ENCODE measurements around the gene POLN.

GRCh38 chr4:2269618-2270163 lies 27.8 kb upstream of the POLN start:
- TF ChIP-seq CTCF (optimal IDR thresholded peaks at IDR 0.05 in 1 of 3, IDR thresholded peaks at IDR 0.05 in 1 of 3, conservative IDR thresholded peaks at IDR 0.05 in 1 of 3; ENCODE audit: extremely low read depth in 1 of 3, insufficient read depth in 2 of 3, low read length in 3 of 3) (no peak), EZH2 (IDR thresholded peaks at IDR 0.05; ENCODE audit: low read length) (no peak)

All from keratinocyte (primary cell).